ENCODE measurements around the gene DISP3. TPM values are rescaled to one million over a fixed set of nuclear protein-coding genes. Genes with fewer than 3 reads are reported as not detected.

The DISP3 gene
- total and polyA plus RNA-seq, 9 of the 15 experiments (the other 6 are each of a cell fraction or from before 2014, with no cell fraction given): 0.03 to 0.19 (median 0.15) TPM; not detected in 5

GRCh38 chr1:11444907-11445306 is 34.0 kb upstream of the DISP3 start:
- H3K27ac ChIP-seq (ENCODE audit: extremely low read depth, low read depth, low read length): no peak overlapping the region
- no peaks in the 10 kb centered on the region for H3K36me3 ChIP-seq (ENCODE audit: control insufficient read depth, insufficient read depth, low read length)
- DNase-seq (ENCODE audit: extremely low read depth in 1 of 4, low spot score in 3 of 4) (no peak), ATAC-seq (no peak), FAIRE-seq (no peak)
- no peaks in the 10 kb centered on the region for H3K79me2 ChIP-seq (ENCODE audit: control insufficient read depth, insufficient read depth, low read length)
- 1% methylated on average over 7 of the region's 7 CpGs for WGBS (ENCODE audit: insufficient coverage, low coverage, missing lambda C conversion rate)
- H3K9me3 ChIP-seq (replicated peaks; ENCODE audit: control insufficient read depth, insufficient read depth, low read depth, low read length): no peaks in the 10 kb centered on the region
- BruUV-seq (replicated peaks): no TSS peak
- H3K27me3 ChIP-seq (ENCODE audit: control insufficient read depth in 2 of 2, insufficient read depth in 2 of 2, low read length in 2 of 2): peaks cover 29 to 71% of the 10 kb centered on the region in 2 experiments; a peak in 4 of 5 replicates
- H3K4me3 ChIP-seq: no peak overlapping the region
- no peak overlapping the region for H3K9ac ChIP-seq (ENCODE audit: insufficient read depth in 1 of 2, low read depth in 2 of 2, low read length in 2 of 2)
- ChIA-PET POLR2A (interaction anchor here (0.6 to 1.5 kb wide), 2 partner anchors 17 to 318 kb away, joined by 5 to 6 read pairs; no protein-coding TSS in a partner anchor), CTCF (ENCODE audit: low intra/inter-chr PET ratio) (interaction anchor here (0.7 kb wide), 1 partner anchor 67 kb away, joined by 4 read pairs; no protein-coding TSS in a partner anchor)
- no peak overlapping the region for H2AFZ ChIP-seq (ENCODE audit: low read depth, low read length)
- peaks cover 14% of the 10 kb centered on the region for H4K20me1 ChIP-seq (replicated peaks; ENCODE audit: control insufficient read depth, insufficient read depth, low read length)
- TF ChIP-seq CBFA2T2 (conservative IDR thresholded peaks at IDR 0.05) (no peak), THRB (CRISPR knock-in tag; conservative IDR thresholded peaks at IDR 0.05) (no peak), C11orf30 (IDR thresholded peaks at IDR 0.05; ENCODE audit: low read depth) (no peak), ZBTB33 (CRISPR knock-in tag; IDR thresholded peaks at IDR 0.05) (no peak), ZNF318 (IDR thresholded peaks at IDR 0.05; ENCODE audit: borderline replicate concordance in 1 of 2, low read depth in 1 of 2) (no peak), CHD1 (IDR thresholded peaks at IDR 0.05; ENCODE audit: low read length) (no peak), FOXO4 (CRISPR knock-in tag; IDR thresholded peaks at IDR 0.05) (no peak), RBM17 (IDR thresholded peaks at IDR 0.05; ENCODE audit: borderline replicate concordance, low read depth, low read length) (no peak), SETDB1 (IDR thresholded peaks at IDR 0.05; ENCODE audit: low read length) (no peak)
- H3K9me1 ChIP-seq (ENCODE audit: control insufficient read depth, insufficient read depth, low read length): no peaks in the 10 kb centered on the region
- H3K4me1 ChIP-seq (replicated peaks in 1 of 2; ENCODE audit: control insufficient read depth in 2 of 2, insufficient read depth in 2 of 2, low read length in 2 of 2): peaks cover 3 to 6% of the 10 kb centered on the region in 2 experiments; a peak in 2 of 5 replicates
- intact Hi-C loops (cut with micrococcal nuclease): no loop called here
- in situ Hi-C loops (cut with MboI): no loop called here
- no peak overlapping the region for H3K4me2 ChIP-seq (ENCODE audit: insufficient read depth, low read length)
